Chondrocyte (in vitro differentiated cells): Measurements from ENCODE around the gene MRPL43. TPM values are rescaled to one million over a fixed set of nuclear protein-coding genes. Genes with fewer than 3 reads are reported as not detected.
A peak's percentile ranks its signal among the peaks of the same experiment; 100 is the strongest.

Experiments used
- DNase-seq: peaks from one replicate; pipeline ENCODE4 v3.0.0; 2021; ENCODE audit warnings: mixed read lengths, low spot score
- H3K27ac Mint-ChIP-seq: one replicate; pipeline ENCODE4 v1.8.0; 2021; ENCODE audit warnings: mild to moderate bottlenecking, moderate library complexity, mixed read lengths; ENCODE audit not compliant: unreplicated experiment
- H3K27me3 Mint-ChIP-seq: 2 replicates; pipeline ENCODE4 v1.8.0; 2021; ENCODE audit warnings: low read depth, mixed read lengths
- H3K36me3 Mint-ChIP-seq: 2 replicates; pipeline ENCODE4 v1.8.0; 2021; ENCODE audit warnings: low read depth, mixed read lengths
- H3K4me1 Mint-ChIP-seq: 2 replicates; pipeline ENCODE4 v1.8.0; 2021; ENCODE audit warnings: low read depth, mild to moderate bottlenecking, mixed read lengths
- H3K4me3 Mint-ChIP-seq: one replicate; pipeline ENCODE4 v1.8.0; 2021; ENCODE audit warnings: mild to moderate bottlenecking, moderate library complexity, mixed read lengths; ENCODE audit not compliant: unreplicated experiment
- H3K9me3 Mint-ChIP-seq: 2 replicates; pipeline ENCODE4 v1.8.0; 2021; ENCODE audit warnings: low read depth, mixed read lengths
- CTCF ChIP-seq: fragments of 200-600 bp; sonication (generic); IDR thresholded peaks from 2 replicates; pipeline ENCODE4 v1.5.0; 2021; ENCODE audit warnings: antibody characterized with exemption, mild to moderate bottlenecking, moderate library complexity
- total RNA-seq: library from RNA; stranded (reverse); gene quantifications from 3 replicates; pipeline ENCODE4 v1.2.1, GENCODE V29; 2021

Gene MRPL43
- total RNA-seq, 1 donor from 2014 or later = 54.0 TPM

- peak overlapping the region; percentile 94 for H3K27ac Mint-ChIP-seq
- H3K36me3 Mint-ChIP-seq = peaks cover 5% of the 10 kb centered on the region
- peaks cover 39% of the 10 kb centered on the region for H3K4me1 Mint-ChIP-seq
- peak overlapping the region; percentile 95 for H3K4me3 Mint-ChIP-seq
- no peaks in the 10 kb centered on the region for H3K27me3 Mint-ChIP-seq
- H3K9me3 Mint-ChIP-seq = no peaks in the 10 kb centered on the region
- TF ChIP-seq CTCF = no peak
- peak; percentile 90 for DNase-seq
These were observed 13.8 kb upstream of the MRPL43 start for GRCh38 chr10:101000915-101001658.

- H3K27me3 Mint-ChIP-seq = no peaks in the 10 kb centered on the region
- TF ChIP-seq CTCF = no peak
- no peaks in the 10 kb centered on the region for H3K9me3 Mint-ChIP-seq
- peaks cover 39% of the 10 kb centered on the region for H3K4me1 Mint-ChIP-seq
- peaks cover 4% of the 10 kb centered on the region for H3K36me3 Mint-ChIP-seq
- peak overlapping the region; percentile 94 for H3K27ac Mint-ChIP-seq
- peak; percentile 84 for DNase-seq
- H3K4me3 Mint-ChIP-seq = peak overlapping the region; percentile 95
These were observed 13.0 kb upstream of the MRPL43 start for GRCh38 chr10:101000127-101000914.

GRCh38 chr10:100999742-101000126, 12.4 kb upstream of the MRPL43 start, which contains the start of gene LZTS2:
LZTS2 (plus strand) TSS chr10:100999808; CDS start chr10:101002539, 2,731 bp downstream.
- Mint-ChIP-seq H3K27me3 (no peaks in the 10 kb centered on the region), H3K27ac (peak within 1 kb of the TSS; percentile 94), H3K36me3 (peaks cover 1% of the 10 kb centered on the region), H3K9me3 (no peaks in the 10 kb centered on the region), H3K4me3 (peak within 1 kb of the TSS; percentile 95), H3K4me1 (peaks cover 39% of the 10 kb centered on the region)
- no peak for DNase-seq
- no peak for TF ChIP-seq CTCF

GRCh38 chr10:100998991-100999741, 11.9 kb upstream of the MRPL43 start:
- Mint-ChIP-seq H3K36me3 (peaks cover 1% of the 10 kb centered on the region), H3K4me1 (peaks cover 39% of the 10 kb centered on the region), H3K9me3 (no peaks in the 10 kb centered on the region), H3K27ac (peak overlapping the region; percentile 94), H3K27me3 (no peaks in the 10 kb centered on the region), H3K4me3 (peak overlapping the region; percentile 71)
- TF ChIP-seq CTCF = peak; percentile 99
- peak; percentile 92 for DNase-seq
